A549 treated with DMSO at 1 μM for 4 hours (cell line): ENCODE results near the gene RAB32. TPM values are rescaled to one million over a fixed set of nuclear protein-coding genes. Genes with fewer than 3 reads are reported as not detected.

Experiments
- total RNA-seq: library from RNA; stranded (reverse); fragments of 200-300 nt; extraction: Qiagen RNA extraction; gene quantifications from 5 replicates; pipeline ENCODE4 v1.2.3, GENCODE V29; 2022; ENCODE audit warnings: low read depth

RAB32 gene
- 34.3 to 49.0 TPM (median 45.3 TPM) in 5 replicates for total RNA-seq

GRCh38 chr6:146543211-146543939 lies at the start of gene RAB32:
Gene RAB32 (plus strand): TSS chr6:146543833. CDS start chr6:146543872, 39 bp downstream.

DNA sequence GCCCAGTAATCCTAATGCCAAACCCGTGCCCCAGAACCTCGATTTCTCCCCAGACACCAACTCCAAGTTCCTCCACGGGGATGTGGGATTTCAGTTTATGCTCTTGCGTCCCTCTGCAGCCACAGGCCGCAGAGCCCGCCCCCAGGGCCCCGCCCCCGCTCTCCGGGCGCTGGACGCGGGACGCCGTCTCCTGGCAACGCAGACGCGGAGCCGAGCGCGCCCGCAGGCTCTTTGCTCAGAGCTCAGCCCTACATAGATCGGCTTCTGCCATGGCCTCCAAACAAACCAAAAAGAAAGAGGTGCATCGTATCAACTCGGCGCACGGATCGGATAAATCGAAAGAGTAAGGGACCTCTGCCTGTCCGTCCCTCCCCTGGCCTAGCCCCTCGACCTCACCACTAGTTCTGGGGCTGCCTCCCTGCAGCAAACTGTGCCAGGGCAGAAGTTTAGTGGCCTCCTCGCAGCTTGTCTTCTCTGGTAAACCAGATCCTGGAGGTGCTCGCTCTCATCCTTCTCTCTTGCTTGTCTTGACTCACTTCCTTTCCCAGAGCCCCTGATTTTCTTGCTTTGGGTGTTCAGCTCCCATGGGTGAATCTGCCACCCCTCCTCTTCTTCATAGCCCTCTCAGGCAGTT lies 55.3 kb downstream of the RAB32 start, which contains the start of gene ADGB:
Gene ADGB (plus strand): TSS at position 201 of the 634 bp plus-strand sequence. CDS start 69 bp downstream, at position 270.

Other genes with a start within 250 kb of the RAB32 start
- not detected in 5 replicates for gene ADGB, start 55.1 kb downstream of the RAB32 start, total RNA-seq